Keratinocyte (primary cell): ENCODE measurements around the gene TFDP2. TPM values are rescaled to one million over a fixed set of nuclear protein-coding genes. Genes with fewer than 3 reads are reported as not detected.
"Not testable (repeated sequence)": the region's sequence is repeated elsewhere in the genome, so short reads cannot be mapped to it uniquely, and the experiment has no call there.

Experiments used
- DNase-seq: peaks from one replicate; pipeline ENCODE4 v3.0.0-alpha.2; 2011; ENCODE audit warnings: low read depth, missing footprints, low spot score
- FAIRE-seq: peaks from 2 replicates; lab custom pipeline; 2011; peaks lifted over from hg19 to GRCh38; lab: Jason Lieb, UNC
- H2AFZ ChIP-seq: 2 replicates; pipeline ENCODE4 v1.6.0; 2012; ENCODE audit warnings: low read length, control low read depth, inconsistent platforms; ENCODE audit not compliant: control insufficient read depth
- H3K27ac ChIP-seq: 2 replicates; pipeline ENCODE4 v1.5.1; 2011; ENCODE audit warnings: low read length; ENCODE audit not compliant: control insufficient read depth, insufficient read depth
- H3K27me3 ChIP-seq: 3 replicates; pipeline ENCODE4 v1.6.0; 2011; ENCODE audit warnings: low read length; ENCODE audit not compliant: control insufficient read depth, insufficient read depth; ENCODE audit errors: extremely low read depth
- H3K36me3 ChIP-seq, 2 experiments: 2 replicates in 1 of 2; 3 replicates in 1 of 2; pipeline ENCODE4 v1.5.1; 2011; ENCODE audit warnings: low read length in 2 of 2, mild to moderate bottlenecking in 1 of 2; ENCODE audit not compliant: control insufficient read depth in 2 of 2, insufficient read depth in 2 of 2; ENCODE audit errors: extremely low read depth in 1 of 2
- H3K4me1 ChIP-seq: 3 replicates; pipeline ENCODE4 v1.5.1; 2011; ENCODE audit warnings: low read length; ENCODE audit not compliant: control insufficient read depth, insufficient read depth; ENCODE audit errors: extremely low read depth
- H3K4me2 ChIP-seq: 3 replicates; pipeline ENCODE4 v1.6.0; 2011; ENCODE audit warnings: low read depth, low read length; ENCODE audit not compliant: control insufficient read depth, insufficient read depth; ENCODE audit errors: extremely low read depth
- H3K4me3 ChIP-seq, 3 experiments: fragments of 200-600 bp in 1 of 3; sonication (generic) in 1 of 3; 2 replicates in 2 of 3; 3 replicates in 1 of 3; pipeline ENCODE4 v1.5.1; 2011 to 2016; ENCODE audit warnings: low read length in 3 of 3, mild to moderate bottlenecking in 3 of 3, control low read depth in 2 of 3, inconsistent platforms in 1 of 3, low read depth in 1 of 3, mixed read lengths in 1 of 3, mixed run types in 1 of 3, moderate library complexity in 1 of 3; ENCODE audit not compliant: control insufficient read depth in 2 of 3, insufficient read depth in 2 of 3; ENCODE audit errors: extremely low read depth in 1 of 3
- H3K79me2 ChIP-seq: 2 replicates; pipeline ENCODE4 v1.6.0; 2012; ENCODE audit warnings: low read length; ENCODE audit not compliant: control insufficient read depth, insufficient read depth
- H3K9ac ChIP-seq: 3 replicates; pipeline ENCODE4 v1.6.0; 2011; ENCODE audit warnings: low read length; ENCODE audit not compliant: control insufficient read depth, insufficient read depth; ENCODE audit errors: extremely low read depth
- H3K9me1 ChIP-seq: 3 replicates; pipeline ENCODE4 v1.6.0; 2011; ENCODE audit warnings: low read length; ENCODE audit not compliant: control insufficient read depth, insufficient read depth; ENCODE audit errors: extremely low read depth
- H3K9me3 ChIP-seq: 2 replicates; pipeline ENCODE4 v1.5.1; 2012; ENCODE audit warnings: low read depth, low read length; ENCODE audit not compliant: control insufficient read depth
- H4K20me1 ChIP-seq: 3 replicates; pipeline ENCODE4 v1.6.0; 2011; ENCODE audit warnings: low read length; ENCODE audit not compliant: control insufficient read depth, insufficient read depth; ENCODE audit errors: extremely low read depth
- EZH2 ChIP-seq: IDR thresholded peaks from one replicate; pipeline ENCODE4 v1.6.1; 2012; ENCODE audit warnings: inconsistent platforms, mild to moderate bottlenecking, low read length, moderate library complexity
- dilution Hi-C: fragments of 300-500 bp; cut with MboI; formaldehyde crosslinking; loops from one replicate; pipeline ENCODE4 v1.7.0; 2020; ENCODE audit warnings: low sequenced_read_pairs; ENCODE audit not compliant: extremely low pct_ligation_motif_present
- polyA plus RNA-seq, 5 experiments: library from polyadenylated mRNA; depleted of rRNA in 3 of 5; stranded (reverse) in 3 of 5; stranded (forward) in 1 of 5; unstranded in 1 of 5; fragments of >200 nt; gene quantifications; 1 replicate in 1 of 5; 2 replicates in 3 of 5; 3 replicates in 1 of 5; pipeline versions ENCODE4 v1.2.1 to v1.2.3, GENCODE V29; 2011 to 2012; ENCODE audit warnings: missing spikeins in 2 of 5, low read depth in 1 of 5, low replicate concordance in 1 of 5
- TF ChIP-seq, protein P1 (sequence below), 3 experiments: IDR thresholded peaks in 1 of 3; conservative IDR thresholded peaks in 1 of 3; optimal IDR thresholded peaks in 1 of 3; 2 replicates in 2 of 3; 3 replicates in 1 of 3; pipeline versions ENCODE3 to v1.5.1; 2011; ENCODE audit warnings: low read length in 3 of 3, mild to moderate bottlenecking in 3 of 3, moderate library complexity in 2 of 3, control low read depth in 1 of 3, inconsistent platforms in 1 of 3; ENCODE audit not compliant: insufficient read depth in 2 of 3; ENCODE audit errors: extremely low read depth in 1 of 3

TFDP2 gene
- polyA plus RNA-seq, 1 donor (not counting 4 experiments of a cell fraction or from before 2014, with no cell fraction given), result 40.6 TPM

DNA sequence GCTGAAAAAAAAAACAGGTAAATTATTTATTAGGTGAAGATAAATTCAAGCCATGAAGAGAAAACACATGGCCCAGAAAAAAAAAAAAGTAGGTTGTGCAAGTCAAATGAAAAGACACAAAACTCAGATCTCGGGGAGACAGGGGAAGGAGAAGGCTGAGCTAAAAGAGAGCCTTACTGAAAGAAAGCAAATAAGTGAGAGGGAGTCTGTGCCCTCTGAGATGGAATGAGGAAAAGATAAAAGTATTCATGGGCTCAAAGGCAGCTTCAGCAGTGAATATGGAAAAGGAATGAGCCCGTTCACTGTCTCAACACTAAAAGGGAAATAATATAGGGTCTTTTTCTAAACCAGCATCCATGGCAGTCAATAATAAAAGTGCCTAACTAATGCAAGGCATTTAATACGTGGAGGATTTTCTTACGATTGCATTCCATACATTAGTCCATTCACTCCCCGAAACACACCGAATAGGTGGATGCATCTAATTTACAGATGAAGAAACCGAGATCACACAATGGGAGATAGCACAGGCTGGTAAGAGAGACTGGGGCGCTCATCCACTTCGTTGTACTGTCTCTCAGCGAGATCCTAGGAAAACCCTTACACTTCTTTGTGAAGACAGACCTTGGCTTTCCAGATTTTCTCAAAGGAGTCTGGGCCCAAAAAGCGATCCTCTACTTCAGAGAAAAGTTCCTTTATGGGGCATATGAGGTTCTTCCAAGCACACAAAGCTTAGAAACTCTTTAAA is 1.1 kb downstream of the TFDP2 start:
- peak; percentile 56 for FAIRE-seq
- Histone ChIP-seq H4K20me1 (no peaks in the 10 kb centered on the region), H3K36me3 (no peaks in the 10 kb centered on the region), H3K4me1 (peaks cover 27% of the 10 kb centered on the region), H3K4me3 (peak overlapping the region; percentile 71 to 78 (median 73)), H3K9me3 (no peaks in the 10 kb centered on the region), H3K9me1 (no peaks in the 10 kb centered on the region), H2AFZ (peak overlapping the region; percentile 81), H3K27me3 (no peaks in the 10 kb centered on the region), H3K9ac (peak overlapping the region; percentile 89), H3K27ac (peak overlapping the region; percentile 79), H3K79me2 (peaks cover 13% of the 10 kb centered on the region), H3K4me2 (peak overlapping the region; percentile 85)
- dilution Hi-C loops, result no loop called here
- TF ChIP-seq, protein P1, sequence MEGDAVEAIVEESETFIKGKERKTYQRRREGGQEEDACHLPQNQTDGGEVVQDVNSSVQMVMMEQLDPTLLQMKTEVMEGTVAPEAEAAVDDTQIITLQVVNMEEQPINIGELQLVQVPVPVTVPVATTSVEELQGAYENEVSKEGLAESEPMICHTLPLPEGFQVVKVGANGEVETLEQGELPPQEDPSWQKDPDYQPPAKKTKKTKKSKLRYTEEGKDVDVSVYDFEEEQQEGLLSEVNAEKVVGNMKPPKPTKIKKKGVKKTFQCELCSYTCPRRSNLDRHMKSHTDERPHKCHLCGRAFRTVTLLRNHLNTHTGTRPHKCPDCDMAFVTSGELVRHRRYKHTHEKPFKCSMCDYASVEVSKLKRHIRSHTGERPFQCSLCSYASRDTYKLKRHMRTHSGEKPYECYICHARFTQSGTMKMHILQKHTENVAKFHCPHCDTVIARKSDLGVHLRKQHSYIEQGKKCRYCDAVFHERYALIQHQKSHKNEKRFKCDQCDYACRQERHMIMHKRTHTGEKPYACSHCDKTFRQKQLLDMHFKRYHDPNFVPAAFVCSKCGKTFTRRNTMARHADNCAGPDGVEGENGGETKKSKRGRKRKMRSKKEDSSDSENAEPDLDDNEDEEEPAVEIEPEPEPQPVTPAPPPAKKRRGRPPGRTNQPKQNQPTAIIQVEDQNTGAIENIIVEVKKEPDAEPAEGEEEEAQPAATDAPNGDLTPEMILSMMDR (optimal IDR thresholded peaks at IDR 0.05 in 1 of 3, IDR thresholded peaks at IDR 0.05 in 1 of 3, conservative IDR thresholded peaks at IDR 0.05 in 1 of 3; ENCODE audit: extremely low read depth in 1 of 3, insufficient read depth in 2 of 3, low read length in 3 of 3), result no peak
- no peak for TF ChIP-seq EZH2
- DNase-seq, result no peak

GRCh38 chr3:142144587-142144986 is 4.8 kb downstream of the TFDP2 start:
- FAIRE-seq, dilution Hi-C loops, H4K20me1 ChIP-seq, DNase-seq, H3K27me3 ChIP-seq, H3K9ac ChIP-seq, H3K9me3 ChIP-seq, H3K36me3 ChIP-seq, H3K9me1 ChIP-seq: not testable (repeated sequence)
- peak overlapping the region; percentile 65 for H3K4me2 ChIP-seq
- H3K79me2 ChIP-seq, result peaks cover 13% of the 10 kb centered on the region
- peak overlapping the region; percentile 38 for H3K27ac ChIP-seq
- peaks cover 25% of the 10 kb centered on the region for H3K4me1 ChIP-seq
- peak overlapping the region; percentile 0 for H2AFZ ChIP-seq
- H3K4me3 ChIP-seq, result peak overlapping the region in 1 of 3 experiments; percentile 0
